Midbrain (tissue), 1 donor: Measurements from ENCODE around the gene POMT2.
"Not testable (repeated sequence)": the region's sequence is repeated elsewhere in the genome, so short reads cannot be mapped to it uniquely, and the experiment has no call there.

ENCODE experiments used
- DNase-seq: peaks from one replicate; lab custom pipeline; 2025; lab: John Stamatoyannopoulos, UW

Gene POMT2

GRCh38 chr14:77296906-77297305 is 23.8 kb downstream of the POMT2 start:
- no peak for DNase-seq

DNA sequence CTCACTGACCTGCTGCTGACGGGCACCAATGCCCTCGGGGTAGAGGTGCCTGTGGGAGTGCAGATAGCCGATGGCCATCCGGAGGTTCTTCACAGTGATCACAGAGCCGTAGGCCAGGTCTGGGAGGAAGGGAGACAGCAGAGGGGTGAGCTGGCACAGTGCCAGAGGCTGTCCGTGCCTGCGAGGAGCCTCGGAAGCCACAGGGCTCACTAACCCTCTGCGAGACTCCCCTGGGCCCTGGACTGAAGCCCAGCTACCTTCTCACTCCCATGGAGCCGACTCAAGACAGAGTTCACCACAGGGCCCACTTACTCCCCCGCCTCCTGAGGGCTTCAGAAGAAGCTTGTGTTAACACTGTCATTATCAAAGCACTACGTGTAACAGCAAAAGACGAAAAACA is 24.5 kb downstream of the POMT2 start:
- no peak for DNase-seq

GRCh38 chr14:77290705-77291104 is 30.0 kb downstream of the POMT2 start:
- DNase-seq, result no peak

DNA sequence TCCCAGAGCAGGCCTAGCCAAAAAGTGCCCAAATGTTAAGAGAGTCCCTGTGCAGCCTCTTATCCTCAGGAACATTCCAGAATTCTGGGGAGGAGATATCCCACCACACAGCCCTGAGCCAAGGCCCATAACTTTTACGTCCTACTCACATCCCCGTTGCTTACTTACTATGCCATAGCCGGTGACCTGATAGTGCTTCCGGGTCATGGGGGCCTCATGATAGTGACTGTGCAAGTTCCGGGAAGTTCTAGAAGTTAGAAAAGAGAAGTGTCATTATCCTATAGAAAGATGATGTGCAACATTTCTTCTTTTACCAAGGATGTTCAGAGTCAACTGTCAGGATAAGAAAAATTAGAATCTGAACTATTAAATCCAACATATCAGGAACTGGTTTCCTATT is 34.1 kb downstream of the POMT2 start:
- DNase-seq, result no peak

DNA sequence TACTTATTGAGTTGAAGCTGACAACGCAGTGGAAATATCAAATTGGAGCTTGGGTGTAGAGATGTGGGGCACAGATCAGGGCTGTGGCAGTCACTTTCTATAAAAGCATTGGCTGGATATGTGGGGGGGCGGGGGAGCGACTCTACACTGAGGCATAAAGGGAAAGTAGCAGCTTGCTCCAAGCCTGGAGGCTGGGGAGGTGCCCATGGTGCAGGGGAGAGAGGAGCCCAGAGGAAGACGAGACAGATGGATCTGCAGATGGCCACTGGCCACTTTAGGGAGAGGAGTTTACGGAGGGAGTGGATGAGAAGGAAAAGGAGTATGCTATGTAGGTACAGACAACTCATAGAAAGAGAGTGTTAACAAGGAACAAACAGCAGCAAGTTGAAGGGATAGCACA is 36.2 kb downstream of the POMT2 start:
- DNase-seq, result no peak

- no peak for DNase-seq
Observed at GRCh38 chr14:77284066-77284465, 36.6 kb downstream of the POMT2 start.

- no peak for DNase-seq
Observed at GRCh38 chr14:77281852-77282410, 38.8 kb downstream of the POMT2 start.

- not testable (repeated sequence) for DNase-seq
Observed at GRCh38 chr14:77280921-77281320, 39.8 kb downstream of the POMT2 start.

DNA sequence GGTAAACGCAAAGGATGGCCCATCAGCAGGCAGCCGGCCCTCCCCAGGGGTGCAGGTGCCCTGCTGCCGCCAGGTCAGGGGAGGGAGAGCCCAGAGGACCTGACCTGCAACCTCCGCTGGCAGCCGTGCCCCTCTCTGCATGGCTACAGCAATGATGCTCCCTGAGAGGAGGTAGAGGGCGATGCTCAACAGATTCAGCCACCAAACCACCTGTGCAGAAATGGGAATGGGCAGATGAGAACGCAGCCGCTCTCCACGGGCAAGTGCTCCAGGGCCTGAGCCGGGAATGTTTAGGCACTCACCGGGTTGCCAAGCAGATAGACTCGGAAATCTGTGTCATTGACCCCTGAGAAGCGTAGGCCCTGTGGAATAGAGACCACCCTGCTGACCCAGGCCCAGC is 41.0 kb downstream of the POMT2 start:
- no peak for DNase-seq

DNA sequence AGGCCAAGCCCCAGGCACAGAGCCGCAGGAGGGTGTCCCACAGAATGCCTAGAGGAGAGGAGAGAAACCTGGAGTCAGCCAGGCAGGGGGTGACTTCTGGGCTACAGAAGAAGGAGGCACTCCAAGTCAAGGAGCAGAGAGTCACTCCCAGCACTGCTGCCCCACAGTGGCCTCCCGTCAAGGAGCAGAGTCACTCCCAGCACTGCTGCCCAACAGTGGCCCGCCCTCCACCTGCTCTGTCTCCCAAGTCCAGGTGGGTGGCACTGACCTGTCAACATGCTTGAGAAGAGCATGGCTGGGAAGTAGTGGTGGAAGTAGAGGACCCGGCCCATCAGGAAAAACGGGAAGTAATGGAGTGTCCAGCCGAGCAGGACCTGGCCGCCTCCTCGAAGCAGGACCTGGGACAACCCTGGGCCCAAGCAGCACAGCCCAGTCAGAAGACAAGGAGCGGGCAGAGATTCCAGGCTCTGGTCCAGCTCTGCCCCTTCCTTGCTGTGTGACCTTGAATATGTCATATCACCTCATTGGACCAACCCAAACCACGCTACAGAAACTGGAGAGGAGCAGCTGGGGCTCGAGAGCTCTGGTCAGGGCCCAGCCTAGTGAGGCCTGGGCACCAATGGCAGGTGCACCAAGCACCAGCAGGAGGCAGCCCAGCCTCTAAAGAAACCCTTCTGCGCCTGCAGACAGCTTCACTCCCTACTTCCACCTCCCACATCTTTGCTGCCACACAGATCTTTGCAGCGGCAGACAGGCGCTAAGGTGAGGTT is 42.0 kb downstream of the POMT2 start:
- DNase-seq, result no peak

GRCh38 chr14:77276959-77277358 is 43.7 kb downstream of the POMT2 start:
- no peak for DNase-seq

- DNase-seq, result no peak
Observed at GRCh38 chr14:77276295-77276935, 44.3 kb downstream of the POMT2 start.

- DNase-seq, result no peak
Observed at GRCh38 chr14:77275601-77276017, 45.1 kb downstream of the POMT2 start.

DNA sequence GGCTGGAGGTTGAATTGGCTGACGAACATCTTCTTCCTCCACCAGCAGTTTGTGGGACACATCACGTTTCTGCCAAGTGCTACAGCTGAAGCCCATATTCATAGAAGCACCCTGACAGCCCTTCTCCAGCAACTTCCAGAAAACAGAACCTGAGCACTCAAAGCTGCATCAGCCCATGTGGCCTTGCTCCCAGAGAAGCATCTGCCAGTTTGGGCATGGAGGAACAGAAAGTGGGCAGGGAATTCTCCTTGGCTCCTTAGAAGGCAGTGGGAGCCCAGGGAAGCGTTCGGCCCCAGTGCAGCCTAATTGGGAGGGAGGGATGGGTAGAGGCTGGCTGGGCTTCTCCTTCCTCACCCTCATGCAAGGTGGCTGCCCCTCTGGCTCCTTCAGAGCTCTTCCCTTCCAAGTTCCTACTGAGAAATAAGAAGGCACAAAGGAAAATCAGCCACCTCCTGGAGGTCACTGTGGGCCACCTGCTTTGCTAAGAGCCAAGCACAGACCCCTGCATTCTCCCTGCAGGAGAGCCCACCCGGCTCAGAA is 45.6 kb downstream of the POMT2 start:
- DNase-seq, result no peak

- DNase-seq, result no peak
Observed at GRCh38 chr14:77273796-77274195, 46.9 kb downstream of the POMT2 start.

- no peak for DNase-seq
Observed at GRCh38 chr14:77272261-77272660, 48.4 kb downstream of the POMT2 start.

- DNase-seq, result no peak
Observed at GRCh38 chr14:77271113-77271710, 49.5 kb downstream of the POMT2 start, which contains the start of gene NGB. Gene NGB (minus strand): TSS chr14:77271206. CDS start chr14:77270937, 269 bp downstream.

GRCh38 chr14:77270361-77271112 is 50.1 kb downstream of the POMT2 start:
- no peak for DNase-seq

DNA sequence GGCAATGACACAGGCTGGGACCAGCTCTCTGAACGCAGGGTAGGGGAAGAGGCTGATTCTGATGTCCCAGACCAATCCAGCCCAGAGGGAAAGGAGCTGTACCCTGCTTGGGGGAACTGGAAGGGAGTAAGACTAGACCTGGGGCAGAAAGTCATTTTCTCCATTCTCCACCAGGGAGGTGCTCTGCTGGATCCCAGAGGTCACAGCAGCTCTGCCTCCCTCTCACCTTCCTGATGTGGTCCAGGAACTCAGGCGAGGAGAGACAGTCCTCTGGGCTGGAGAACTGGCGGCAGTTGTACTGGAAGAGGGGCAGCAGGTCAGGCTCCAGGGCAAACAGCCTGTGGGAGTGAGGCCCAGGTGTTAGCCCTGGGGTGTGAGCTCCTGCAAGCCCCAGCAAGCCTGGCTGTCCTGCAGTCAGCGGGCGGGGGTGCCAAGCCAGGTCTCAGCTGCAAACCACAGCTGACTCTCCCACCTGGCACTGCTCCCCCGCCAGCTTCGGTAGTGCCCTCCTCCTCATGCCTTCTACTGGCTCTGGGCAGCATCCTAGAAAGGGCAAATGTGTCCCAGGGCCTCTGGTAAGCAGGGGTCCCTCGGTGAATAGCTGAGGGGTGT is 51.6 kb downstream of the POMT2 start:
- DNase-seq, result no peak

DNA sequence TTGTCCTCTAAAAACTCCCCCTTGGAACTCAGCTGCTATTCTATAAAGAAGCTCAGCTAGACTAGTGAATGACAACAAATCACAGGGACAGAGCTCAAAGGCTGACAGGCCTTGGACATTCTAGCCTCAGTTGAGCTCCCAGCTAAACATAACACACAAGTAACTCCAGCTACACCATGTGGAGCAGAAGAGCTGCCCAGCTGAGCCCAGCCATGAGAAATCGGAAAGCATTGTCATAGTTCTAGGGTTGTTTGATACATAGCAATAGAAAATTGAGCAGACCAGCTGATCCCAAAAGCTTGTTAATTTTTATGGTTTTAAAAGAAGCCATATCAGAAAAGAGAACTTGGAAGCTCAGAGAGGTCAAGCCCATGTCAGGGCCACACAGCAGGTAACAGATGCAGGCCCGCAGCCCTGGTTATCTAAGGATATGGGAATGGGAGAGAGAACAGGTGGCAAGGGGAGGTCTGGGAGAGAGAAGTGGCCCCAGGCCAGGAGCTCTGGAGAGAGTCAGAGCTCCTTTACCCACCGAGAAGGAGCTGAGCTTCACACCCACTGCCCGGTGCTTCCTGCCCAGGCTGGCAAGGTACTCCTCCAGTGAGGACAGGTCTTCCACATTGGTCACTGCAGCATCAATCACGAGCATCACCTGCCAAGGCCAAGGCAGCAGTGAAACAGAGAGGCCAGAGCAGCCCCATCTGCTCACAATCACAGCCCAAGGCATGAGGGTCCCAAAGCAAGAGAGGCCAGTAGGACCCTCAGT is 52.6 kb downstream of the POMT2 start:
- DNase-seq, result no peak

DNA sequence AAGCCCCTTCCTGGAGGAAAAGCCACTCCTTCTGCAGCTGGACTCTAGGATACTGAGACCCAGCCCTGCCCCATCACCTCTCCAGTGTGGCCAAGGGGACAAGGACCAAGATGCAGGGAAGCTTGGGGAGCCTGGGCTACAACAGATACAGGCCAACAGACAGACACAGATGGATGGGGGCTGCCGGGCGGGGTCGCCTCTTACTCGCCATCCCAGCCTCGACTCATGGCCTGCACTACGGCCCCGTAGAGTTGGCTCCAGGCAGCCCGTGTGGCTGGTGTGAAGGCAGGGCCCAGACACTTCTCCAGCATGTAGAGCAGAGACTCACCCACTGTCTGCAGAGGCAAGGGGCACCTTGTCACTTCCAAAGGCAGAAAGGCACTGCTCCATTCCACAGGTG is 54.3 kb downstream of the POMT2 start:
- no peak for DNase-seq
